ENCODE results near the gene TTC17.

GRCh38 chr11:43315966-43316365, 42.8 kb upstream of the TTC17 start:
- TF ChIP-seq, protein P1, sequence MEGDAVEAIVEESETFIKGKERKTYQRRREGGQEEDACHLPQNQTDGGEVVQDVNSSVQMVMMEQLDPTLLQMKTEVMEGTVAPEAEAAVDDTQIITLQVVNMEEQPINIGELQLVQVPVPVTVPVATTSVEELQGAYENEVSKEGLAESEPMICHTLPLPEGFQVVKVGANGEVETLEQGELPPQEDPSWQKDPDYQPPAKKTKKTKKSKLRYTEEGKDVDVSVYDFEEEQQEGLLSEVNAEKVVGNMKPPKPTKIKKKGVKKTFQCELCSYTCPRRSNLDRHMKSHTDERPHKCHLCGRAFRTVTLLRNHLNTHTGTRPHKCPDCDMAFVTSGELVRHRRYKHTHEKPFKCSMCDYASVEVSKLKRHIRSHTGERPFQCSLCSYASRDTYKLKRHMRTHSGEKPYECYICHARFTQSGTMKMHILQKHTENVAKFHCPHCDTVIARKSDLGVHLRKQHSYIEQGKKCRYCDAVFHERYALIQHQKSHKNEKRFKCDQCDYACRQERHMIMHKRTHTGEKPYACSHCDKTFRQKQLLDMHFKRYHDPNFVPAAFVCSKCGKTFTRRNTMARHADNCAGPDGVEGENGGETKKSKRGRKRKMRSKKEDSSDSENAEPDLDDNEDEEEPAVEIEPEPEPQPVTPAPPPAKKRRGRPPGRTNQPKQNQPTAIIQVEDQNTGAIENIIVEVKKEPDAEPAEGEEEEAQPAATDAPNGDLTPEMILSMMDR (IDR thresholded peaks at IDR 0.05): no peak
- TF ChIP-seq ZFX (IDR thresholded peaks at IDR 0.05; ENCODE audit: borderline replicate concordance): no peak

Data from 22Rv1 (cell line).